Stimulated activated CD4-positive, alpha-beta T cell treated with anti-CD3 and anti-CD28 coated beads, TNF-alpha, amount 100 ng/mL, for 48 hours (primary cell): Measurements from ENCODE around the gene APC2.
A peak's percentile ranks its signal among the peaks of the same experiment; 100 is the strongest.

Source experiments
- DNase-seq, 3 donors: peaks; one replicate each; pipeline ENCODE4 v3.0.0-alpha.2; 2020; ENCODE audit warnings: low read depth in 3 of 3

Gene APC2

DNA sequence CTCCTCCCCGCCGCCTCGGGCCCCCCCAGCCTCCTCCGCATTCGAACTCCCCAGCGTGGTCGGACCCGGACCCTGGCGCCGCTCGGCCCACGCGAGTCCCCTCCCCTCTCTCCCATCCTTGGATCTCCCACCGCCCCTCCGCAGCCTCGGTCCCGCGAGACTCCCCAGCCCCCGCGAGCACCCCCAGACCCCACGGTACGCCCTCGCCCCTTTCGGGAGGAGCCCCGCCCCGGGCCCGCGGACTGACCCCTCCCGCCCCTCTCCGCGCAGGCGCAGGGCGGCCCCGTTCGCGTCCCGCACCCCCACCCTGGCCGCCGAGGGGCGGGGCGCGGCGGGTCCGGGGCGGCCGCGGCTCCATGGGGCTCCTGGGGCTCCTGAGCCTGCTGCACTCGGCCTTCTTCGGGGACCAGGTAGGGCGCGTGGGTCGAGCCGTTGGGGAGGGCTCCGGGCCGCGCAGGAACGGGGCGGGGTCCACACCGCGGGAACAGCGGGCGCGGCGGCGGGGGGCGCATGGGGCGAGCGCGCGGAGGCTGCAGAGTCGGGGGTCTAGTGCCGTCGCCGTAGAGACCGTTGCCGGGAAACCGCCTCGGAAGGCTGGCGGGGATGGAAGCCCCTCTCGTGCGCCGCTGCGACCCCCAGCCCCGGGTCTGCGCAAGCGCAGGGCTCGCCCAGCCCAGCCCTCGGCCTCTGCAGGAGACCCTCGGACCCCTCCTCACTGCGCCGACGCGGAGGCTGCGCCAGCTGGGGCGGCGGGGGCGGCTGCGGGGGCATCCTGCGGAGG lies 3.8 kb upstream of the APC2 start:
- no peak for DNase-seq

DNA sequence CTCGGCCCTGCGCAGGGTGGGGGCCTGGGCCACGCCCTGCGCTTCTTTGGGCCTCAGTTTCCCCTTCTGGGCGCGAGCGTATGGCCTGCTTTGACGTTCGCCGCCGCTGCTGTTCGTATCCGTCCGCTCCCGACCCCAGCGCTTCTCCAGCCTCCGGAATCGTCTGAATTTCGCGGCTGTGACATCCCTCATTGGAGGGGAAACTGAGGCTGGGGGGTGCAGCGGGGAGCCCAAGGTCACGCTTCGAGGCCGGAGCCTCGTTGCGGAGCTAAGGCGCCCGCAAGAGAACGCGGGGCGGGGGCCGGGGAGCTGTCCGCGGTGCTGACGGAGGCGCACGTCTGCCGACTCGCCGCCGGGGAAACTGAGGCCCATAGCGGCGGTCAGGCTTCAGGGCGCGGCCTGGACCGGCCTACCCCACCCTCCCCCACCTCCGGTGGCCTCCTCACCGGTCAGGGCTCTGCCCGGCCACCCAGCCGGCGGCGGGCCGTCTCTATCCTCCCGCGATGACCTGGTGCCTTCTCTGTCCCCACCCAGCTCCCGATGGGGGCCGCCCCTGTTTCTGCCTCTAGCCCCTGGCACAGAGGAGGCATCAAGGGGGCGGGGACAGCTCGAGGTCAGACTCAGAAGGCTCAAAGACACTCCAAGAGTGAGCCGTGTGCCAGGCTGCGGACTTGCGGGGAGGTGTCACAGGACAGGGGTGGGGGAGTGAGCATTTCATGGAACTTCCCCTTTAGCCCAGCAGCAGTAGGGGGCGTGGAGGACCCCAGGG lies 3.0 kb upstream of the APC2 start:
- no peak for DNase-seq

DNA sequence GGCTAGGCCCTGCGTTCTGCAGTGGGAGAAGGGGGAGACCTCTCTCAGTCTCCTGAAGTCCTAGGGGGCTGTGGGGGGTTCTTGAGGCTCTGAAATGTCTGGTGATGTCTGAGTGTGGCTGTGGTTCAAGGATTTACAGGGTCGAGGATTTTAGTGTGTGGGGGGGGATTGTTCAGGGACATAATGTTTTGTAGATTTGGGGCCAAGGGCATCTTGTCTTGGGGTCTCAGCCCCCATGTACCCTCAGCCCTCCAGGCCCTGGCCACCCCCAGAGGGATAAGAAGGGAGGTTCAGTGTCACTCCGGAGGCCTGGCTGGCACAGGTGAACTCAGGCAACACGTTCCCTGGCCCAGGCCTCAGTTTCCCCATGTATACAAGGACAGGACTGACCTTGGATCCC lies 2.4 kb upstream of the APC2 start:
- no peak for DNase-seq

DNA sequence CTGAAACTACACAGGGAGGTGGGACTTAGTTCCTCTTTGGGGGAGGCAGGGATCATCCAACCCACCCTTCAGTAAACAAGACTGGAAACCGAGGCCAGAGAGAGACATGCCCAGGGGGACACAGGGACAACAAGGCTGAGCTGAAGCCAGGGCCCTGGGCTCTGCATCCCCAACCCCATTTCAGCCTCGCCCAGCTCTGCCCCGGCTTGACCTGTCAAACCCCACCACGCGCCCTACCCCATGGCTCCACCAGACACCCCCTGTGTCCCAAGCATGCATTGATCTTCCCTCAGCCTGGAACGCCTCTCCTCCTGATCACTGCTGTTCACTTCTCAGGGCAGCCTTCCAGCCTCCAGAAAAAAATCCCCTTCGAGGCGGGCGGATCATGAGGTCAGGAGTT lies 2.0 kb upstream of the APC2 start:
- no peak for DNase-seq

DNA sequence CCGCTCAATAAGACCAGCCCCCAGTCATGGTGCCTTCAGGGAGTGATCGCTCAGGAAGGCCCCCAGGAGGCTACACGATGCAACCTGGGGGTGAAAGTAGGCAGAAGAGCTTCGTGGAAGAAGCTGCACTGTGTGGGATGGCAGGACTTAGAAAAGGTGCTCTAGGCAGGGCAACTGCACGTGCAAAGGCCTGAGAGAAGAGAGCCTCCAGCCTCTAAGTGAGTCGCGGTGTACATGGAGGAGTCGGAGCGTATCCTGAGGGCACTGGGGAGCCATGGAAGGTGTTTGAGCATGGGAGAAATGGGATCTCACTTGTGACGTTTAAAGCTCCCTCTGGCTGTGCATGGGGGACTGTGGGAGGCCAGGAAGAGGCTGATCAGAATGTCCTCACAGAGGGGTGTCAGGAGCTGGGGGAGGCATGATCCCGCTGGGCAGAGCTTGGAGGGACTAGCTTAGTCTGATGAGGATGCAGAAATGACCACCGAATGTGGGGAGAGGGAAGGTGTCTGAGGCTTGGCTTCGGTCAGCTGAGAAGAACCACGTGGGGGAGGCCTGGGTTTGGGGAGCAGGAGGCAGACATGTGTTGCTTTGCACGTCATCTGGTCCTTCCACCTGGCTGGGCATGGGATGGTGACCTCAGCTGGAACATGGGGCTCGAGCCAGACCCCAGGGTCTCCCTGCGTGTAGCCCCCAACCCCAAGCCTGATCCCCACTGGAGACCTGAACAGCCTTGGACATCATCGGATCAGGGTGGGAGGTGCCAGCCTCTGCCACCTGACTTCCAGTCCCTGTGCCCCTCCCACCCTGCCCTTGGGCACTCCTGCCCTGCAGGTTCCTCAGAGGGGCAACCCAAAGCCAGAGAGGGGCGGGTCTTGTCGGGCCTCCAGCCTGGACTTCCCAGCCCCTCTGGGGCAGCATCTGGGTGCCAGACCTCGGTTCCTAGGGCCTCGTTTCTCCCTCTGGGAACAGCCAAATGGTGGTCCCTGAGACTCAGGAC lies 1.1 kb downstream of the APC2 start:
- DNase-seq: no peak

DNA sequence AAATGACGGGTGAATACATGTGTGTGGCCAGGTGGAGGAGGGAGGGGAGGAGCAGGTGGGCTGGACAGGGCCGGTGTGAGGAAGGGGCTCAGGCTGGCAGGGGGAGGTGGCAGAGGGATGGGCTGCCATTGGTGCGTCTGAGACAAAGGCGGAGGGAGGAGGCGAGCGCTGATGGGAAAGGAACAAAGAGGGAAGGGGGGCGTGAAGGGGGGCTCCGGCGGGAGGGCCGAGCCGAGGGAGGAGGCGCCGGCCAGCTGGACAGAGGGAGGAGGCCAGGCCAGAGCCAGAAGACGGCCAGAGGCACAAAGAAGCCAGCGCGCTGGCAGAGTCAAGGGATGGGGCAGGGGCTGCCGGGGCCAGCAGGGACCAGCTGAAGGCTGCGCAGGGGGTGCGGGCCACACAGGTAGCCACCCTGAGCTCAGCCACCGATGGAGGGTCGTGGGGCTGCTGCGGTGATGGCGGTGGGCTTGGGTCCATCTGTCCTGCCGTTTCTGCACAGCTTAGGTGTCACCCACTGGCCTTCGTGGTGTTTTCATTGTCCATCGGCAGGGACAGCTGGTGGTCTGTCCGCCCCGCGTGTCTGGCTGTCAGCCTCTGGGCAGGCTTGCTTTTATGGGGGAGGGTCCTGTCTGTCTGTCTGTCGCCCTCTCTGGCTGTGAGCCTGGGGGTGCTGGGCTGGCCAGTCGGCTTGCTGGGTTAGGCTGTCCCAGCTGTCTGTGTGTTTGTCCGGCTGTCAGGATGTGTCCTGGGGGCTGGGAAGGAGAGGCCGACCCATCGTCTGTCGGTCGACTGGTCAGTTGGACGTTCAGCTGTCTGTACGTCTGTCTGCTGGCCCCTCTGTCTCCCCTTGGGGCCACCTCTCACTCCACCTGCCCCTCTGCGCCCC lies 2.2 kb downstream of the APC2 start:
- DNase-seq: no peak

DNA sequence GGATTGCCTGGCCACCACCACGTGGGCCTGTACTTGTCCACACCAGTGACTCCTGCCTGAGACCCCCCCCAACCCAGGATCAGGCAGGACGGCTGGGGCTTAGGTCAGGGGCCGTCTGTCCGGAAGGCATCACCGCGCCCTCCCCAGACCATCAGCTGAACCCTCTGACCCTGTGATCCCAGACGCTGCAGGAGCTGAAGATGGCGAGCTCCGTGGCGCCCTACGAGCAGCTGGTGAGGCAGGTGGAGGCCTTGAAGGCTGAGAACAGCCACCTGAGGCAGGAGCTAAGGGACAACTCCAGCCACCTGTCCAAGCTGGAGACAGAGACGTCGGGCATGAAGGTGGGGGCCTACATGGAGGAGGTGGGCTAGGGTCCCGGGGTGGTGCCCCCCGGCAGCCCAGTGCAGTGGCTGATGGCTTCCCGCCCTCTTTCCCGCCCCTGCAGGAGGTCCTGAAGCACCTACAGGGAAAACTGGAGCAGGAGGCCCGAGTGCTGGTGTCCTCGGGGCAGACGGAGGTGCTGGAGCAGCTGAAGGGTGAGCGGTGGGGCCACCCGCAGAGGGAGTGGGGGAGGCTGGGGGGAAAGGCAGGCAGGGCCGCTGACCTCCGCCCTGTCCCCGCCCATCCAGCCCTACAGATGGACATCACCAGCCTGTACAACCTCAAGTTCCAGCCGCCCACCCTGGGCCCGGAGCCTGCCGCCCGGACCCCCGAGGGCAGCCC lies 3.0 kb downstream of the APC2 start:
- DNase-seq: no peak

DNA sequence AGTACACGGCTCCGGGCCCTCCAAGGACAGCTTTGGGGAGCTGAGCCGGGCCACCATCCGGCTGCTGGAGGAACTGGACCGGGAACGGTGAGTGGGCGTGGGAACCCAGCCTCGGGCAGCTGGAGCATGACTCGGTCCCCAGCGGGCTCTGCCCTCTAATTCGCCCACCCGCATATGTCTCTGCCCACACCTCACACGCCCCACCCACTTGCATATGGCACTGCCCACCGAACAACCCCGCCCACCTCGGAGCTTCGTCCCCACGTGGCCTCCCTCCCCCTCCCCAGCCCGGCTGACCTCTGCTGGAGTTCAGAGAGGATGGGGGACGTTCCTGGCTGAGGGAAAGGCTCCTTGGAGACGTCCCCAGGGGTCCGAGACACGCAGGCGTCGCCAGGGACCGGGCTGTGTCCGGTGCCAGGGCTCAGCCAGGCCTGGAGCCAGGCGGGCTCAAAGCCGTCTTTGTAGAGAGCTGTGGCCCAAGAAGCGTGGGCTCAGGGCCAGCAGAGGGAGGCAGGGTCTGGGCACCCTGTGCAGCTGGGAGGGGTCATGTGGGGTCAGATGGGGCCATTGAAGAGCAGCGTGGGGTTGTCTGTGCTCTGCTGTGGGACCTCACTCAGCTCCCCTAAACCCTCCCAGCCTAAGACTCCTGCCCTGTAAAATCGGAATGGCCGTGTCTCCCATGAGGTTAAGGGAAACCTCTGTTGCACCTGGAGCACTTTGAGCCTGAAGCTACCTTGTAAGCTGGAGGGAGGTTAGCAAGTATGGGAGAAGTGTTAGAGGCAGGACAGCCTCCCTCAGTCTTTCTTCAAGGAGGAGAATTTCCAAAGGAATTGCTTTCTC lies 3.8 kb downstream of the APC2 start:
- DNase-seq: no peak

DNA sequence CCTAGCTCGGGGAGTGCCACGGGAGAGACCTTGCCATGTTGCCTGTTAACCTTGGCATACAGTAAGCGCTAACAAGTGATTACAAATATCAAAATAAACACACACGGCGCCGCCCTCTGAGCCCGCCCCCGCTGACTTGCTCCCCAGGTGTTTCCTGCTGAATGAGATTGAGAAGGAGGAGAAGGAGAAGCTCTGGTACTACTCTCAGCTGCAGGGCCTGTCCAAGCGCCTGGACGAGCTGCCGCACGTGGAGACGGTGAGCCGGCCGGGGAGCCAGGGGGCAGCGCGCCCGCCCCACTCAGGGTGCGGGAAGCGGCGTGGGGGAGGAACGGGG lies 5.0 kb downstream of the APC2 start:
- DNase-seq: no peak

DNA sequence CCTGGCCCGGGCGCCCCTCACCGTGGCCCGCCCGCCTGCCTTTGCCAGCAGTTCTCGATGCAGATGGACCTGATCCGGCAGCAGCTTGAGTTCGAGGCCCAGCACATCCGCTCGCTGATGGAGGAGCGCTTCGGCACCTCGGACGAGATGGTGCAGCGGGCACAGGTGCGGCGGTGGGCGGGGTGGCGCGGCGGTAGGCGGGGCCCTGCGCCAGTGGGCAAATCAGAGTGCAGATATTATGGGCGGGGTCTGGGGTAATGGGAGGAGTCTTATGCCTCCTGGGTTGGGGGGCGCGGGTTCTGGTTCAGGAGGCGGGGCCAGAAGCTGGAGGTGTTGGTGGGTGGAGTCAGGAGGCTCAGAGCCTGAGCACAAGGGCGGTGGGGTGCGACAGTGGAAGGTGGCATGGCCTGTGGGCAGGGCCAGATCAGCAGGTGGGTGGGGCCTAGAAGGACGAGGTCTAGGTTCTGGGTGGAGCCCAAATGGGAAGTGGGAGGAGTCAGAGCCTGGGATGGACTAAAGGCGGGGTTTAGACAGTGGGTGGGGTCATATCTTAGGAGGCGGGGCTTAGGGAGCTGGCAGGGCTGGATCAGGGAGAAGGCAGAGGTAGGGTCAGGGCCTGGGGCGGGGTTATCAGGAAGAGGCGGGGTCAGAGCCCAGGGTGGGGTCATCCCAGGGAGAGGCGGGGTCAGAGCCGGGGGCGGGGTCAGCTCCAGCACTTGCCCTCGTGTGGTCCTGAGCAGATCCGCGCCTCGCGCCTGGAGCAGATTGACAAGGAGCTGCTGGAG lies 5.6 kb downstream of the APC2 start:
- peak in 2 of 3 donors; percentile 65 to 70 for DNase-seq

DNA sequence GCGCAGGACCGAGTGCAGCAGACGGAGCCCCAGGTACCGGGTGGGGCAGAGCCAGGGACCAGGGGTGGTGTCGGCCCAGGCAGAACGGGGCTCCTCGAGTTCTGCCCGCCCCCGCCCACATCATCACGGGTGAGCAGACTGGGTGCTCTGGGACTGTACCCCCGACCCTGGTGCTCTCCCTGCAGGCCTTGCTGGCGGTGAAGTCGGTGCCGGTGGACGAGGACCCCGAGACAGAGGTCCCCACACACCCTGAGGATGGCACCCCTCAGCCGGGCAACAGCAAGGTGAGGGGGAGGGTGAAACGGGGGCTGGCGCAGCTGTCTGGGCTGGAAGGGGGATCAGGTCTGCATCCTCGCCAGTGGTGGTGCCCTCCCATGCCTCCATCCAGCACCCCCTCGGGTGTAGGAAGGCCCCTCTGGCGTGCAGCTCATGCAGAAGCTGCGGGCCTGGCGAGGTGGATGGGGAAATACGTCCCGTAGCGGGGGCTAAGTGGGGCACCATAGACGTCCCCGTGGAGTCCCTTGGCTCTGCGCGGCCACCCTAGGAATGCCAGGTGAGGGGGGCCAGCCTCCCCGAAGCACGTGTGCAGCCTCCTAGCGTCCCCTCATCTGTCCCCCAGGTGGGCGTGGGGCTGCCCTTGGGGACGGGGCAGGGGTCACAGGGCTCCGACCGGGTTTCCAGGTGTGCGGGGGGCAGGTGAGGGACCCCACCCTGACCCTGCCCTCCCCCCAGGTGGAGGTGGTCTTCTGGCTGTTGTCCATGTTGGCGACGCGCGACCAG lies 6.4 kb downstream of the APC2 start:
- DNase-seq: no peak

DNA sequence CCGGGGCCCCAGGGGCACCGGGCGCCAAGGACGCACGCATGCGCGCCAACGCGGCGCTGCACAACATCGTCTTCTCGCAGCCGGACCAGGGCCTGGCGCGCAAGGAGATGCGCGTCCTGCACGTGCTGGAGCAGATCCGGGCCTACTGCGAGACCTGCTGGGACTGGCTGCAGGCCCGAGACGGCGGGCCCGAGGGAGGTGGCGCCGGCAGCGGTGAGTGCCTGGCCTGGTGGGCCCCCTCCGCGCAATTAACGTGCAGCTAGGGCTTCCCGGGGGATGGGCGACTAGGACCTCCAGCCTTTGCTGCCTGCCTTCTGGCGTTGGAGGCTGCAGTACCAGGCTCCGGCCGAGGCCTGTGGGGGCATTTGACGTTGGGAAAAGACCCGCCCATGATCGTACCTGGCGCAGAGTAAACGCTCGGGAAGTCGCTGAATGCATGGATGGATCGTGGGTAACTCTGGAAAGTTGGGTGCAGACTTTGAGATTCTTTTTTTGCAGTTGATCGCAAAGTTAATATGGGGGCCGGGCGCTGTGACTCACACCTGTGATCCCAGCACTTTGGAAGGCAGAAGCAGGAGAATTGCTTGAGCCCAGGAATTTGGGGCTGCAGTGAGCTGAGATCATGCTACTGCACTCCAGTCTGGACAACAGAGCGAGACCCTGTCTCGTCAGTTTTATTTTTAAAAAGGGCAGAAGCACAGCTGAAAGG lies 7.3 kb downstream of the APC2 start:
- DNase-seq: no peak

DNA sequence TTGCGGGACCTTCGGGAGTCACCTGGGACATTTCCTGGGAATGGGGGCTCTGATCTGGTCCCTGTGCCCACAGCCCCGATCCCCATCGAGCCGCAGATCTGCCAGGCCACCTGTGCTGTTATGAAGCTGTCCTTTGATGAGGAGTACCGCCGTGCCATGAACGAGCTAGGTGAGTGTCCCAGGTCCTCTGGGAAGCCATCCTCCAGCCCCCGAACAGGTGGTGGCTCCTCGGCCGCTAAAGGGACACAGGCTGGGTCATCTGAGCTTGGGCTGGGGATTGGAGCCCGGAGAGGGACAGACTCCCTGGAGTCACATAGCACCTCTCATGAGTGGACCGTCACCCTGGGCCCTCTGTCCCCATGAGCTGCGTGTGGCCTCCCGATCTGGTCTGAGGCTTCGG lies 8.0 kb downstream of the APC2 start:
- DNase-seq: no peak

DNA sequence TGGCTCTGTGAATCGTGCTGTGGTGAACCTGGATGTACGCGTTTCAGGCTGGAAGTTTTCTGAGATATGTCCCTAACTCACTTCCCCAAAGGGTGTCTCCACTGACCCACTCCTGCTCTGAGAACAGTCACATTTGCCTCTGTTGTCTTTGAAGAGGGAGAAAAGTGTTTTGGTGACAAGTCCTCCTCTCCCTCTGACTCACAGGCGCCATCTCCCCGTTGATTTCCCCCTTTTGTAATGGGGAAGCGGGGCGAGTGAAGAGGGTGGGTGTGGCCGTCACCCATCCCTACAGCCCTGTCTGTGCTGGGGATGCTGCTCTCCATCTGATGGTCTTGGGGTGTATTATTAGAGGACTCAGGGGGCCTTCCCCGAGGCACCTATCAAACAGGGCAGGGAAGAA lies 9.6 kb downstream of the APC2 start:
- DNase-seq: no peak

DNA sequence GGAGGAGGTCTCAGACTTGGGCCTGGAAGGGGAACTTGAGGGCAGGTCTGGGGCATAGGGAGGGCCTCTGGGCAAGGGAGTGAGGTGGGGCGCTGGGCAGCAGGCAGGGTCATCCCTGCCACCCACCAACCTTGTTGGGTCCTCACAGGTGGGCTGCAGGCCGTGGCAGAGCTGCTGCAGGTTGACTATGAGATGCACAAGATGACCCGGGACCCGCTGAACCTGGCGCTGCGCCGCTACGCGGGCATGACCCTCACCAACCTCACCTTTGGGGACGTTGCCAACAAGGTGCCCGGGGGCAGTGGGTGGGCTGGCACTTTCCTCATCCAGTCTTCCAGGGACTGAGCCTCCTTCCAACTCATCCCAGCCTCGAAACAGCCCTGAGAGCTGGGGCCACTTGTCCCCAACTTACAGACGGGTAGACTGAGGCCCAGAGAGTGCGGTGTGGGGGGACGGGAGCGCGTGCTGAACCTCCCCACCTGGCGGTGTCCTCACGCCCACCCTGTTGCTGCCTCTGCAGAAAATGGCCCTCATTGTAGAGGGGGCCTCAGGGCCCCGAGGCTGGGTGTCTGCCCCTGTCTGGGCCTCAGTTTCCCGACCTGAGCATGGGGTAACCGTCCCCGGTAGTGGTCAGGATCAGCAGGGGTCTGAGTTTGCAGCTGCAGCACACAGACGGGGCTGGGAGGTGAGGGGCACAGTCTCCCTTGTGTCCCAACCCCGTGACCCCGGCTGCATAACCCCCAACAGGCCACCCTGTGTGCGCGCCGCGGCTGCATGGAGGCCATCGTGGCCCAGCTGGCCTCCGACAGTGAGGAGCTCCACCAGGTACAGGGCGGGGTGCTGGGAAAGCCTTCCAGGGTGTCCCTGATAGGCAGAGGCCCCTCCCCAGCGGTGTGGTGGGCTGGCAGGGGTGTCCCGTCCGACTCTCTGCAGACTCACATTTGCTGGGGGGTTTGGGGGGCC lies 10.4 kb downstream of the APC2 start:
- DNase-seq: no peak

DNA sequence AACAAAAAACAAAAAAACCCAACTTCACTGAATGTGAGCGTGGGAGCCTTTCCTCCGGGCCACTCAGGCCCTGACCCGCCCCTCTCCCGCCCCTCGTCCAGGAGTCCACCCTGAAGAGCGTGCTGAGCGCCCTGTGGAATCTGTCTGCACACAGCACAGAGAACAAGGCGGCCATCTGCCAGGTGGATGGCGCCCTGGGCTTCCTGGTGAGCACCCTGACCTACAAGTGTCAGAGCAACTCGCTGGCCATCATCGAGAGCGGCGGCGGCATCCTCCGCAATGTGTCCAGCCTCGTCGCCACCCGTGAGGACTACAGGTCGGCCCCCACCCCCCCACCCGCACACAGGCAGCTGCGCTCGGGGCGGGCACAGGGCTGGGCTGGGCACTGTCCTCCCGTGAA lies 11.9 kb downstream of the APC2 start:
- no peak for DNase-seq
